GM12878 (cell line): ENCODE results near the gene ICA1L. TPM values are rescaled to one million over a fixed set of nuclear protein-coding genes. Genes with fewer than 3 reads are reported as not detected.

ENCODE experiments used
- ATAC-seq: fragments of 200-7000 bp; cut with Tn5 transposase; 3 replicates; pipeline ENCODE4 v1.9.1; 2020; ENCODE audit warnings: mild to moderate bottlenecking, moderate library complexity
- BruUV-seq: library from RNA; stranded (reverse); fragments of 400-500 nt; replicated peaks from 2 replicates; lab custom pipeline; 2021; lab: Mats Ljungman, UMichigan
- CTCF ChIA-PET: fragments of 300-600 bp; sonication (Branson Sonifier 250); formaldehyde crosslinking; extraction: SDS; loops from one replicate; lab custom pipeline; 2021; ENCODE audit warnings: inconsistent platforms; lab: Yijun Ruan, JAX
- POLR2A ChIA-PET: fragments of 350-600 bp; formaldehyde crosslinking; extraction: SDS; loops from one replicate; lab custom pipeline; 2021; ENCODE audit warnings: inconsistent platforms; lab: Charles Lee
- RAD21 ChIA-PET: fragments of 300-600 bp; sonication (Branson Sonifier 250); formaldehyde crosslinking; loops from one replicate; lab custom pipeline; 2023; ENCODE audit warnings: antibody characterized with exemption; ENCODE audit not compliant: unreplicated experiment; lab: Charles Lee
- SMC1A ChIA-PET: fragments of 300-600 bp; sonication (Branson Sonifier 250); formaldehyde crosslinking; loops from one replicate; lab custom pipeline; 2023; ENCODE audit not compliant: unreplicated experiment, uncharacterized antibody; lab: Charles Lee
- DNase-seq: peaks from one replicate; pipeline ENCODE4 v3.0.0-alpha.2; 2011; ENCODE audit warnings: low read depth, low spot score
- FAIRE-seq: peaks from 3 replicates; lab custom pipeline; 2011; peaks lifted over from hg19 to GRCh38; lab: Jason Lieb, UNC
- H2AFZ ChIP-seq: 2 replicates; pipeline ENCODE4 v1.6.0; 2011; ENCODE audit warnings: low read depth, low read length, control low read depth; ENCODE audit not compliant: control insufficient read depth
- H3K27ac ChIP-seq: 2 replicates; pipeline ENCODE4 v1.5.1; 2011; ENCODE audit warnings: control low read depth; ENCODE audit not compliant: control insufficient read depth, insufficient read depth
- H3K27me3 ChIP-seq, 2 experiments: replicated peaks in 1 of 2; 2 replicates each; pipeline versions ENCODE4 v1.6.0 to v1.6.1; 2011; ENCODE audit warnings: low read length in 1 of 2; ENCODE audit not compliant: control insufficient read depth in 2 of 2, insufficient read depth in 2 of 2
- H3K36me3 ChIP-seq, 2 experiments: 2 replicates each; pipeline ENCODE4 v1.5.1; 2011; ENCODE audit warnings: low read length in 1 of 2; ENCODE audit not compliant: control insufficient read depth in 2 of 2, insufficient read depth in 2 of 2
- H3K4me1 ChIP-seq: 2 replicates; pipeline ENCODE4 v1.6.1; 2011; ENCODE audit warnings: mild to moderate bottlenecking, low read length, moderate library complexity, mixed read lengths; ENCODE audit not compliant: control insufficient read depth, insufficient read depth
- H3K4me2 ChIP-seq: 2 replicates; pipeline ENCODE4 v1.6.0; 2011; ENCODE audit warnings: control low read depth; ENCODE audit not compliant: control insufficient read depth, insufficient read depth
- H3K4me3 ChIP-seq: fragments of 200-600 bp; sonication (generic); 2 replicates; pipeline ENCODE4 v1.5.1; 2016
- H3K79me2 ChIP-seq: 2 replicates; pipeline ENCODE4 v1.6.0; 2011; ENCODE audit warnings: low read length; ENCODE audit not compliant: control insufficient read depth, insufficient read depth
- H3K9ac ChIP-seq: 2 replicates; pipeline ENCODE4 v1.8.0; 2011; ENCODE audit warnings: low read length, control low read depth, mixed read lengths; ENCODE audit not compliant: control insufficient read depth, insufficient read depth
- H3K9me3 ChIP-seq: replicated peaks from 3 replicates; pipeline ENCODE4 v1.5.1; 2011; ENCODE audit warnings: mild to moderate bottlenecking, low read length; ENCODE audit not compliant: control insufficient read depth, insufficient read depth
- H4K20me1 ChIP-seq: 2 replicates; pipeline ENCODE4 v1.6.0; 2011; ENCODE audit not compliant: control insufficient read depth, insufficient read depth
- ATF3 ChIP-seq: IDR thresholded peaks from 2 replicates; pipeline ENCODE4 v1.6.1; 2011; ENCODE audit warnings: low read depth, mild to moderate bottlenecking, low read length, moderate library complexity, borderline replicate concordance; ENCODE audit errors: extremely low read depth
- ATF7 ChIP-seq: fragments of 450-650 bp; IDR thresholded peaks from 2 replicates; pipeline ENCODE4 v1.6.1; 2016; ENCODE audit warnings: low read depth, mild to moderate bottlenecking
- BCL11A ChIP-seq: IDR thresholded peaks from 2 replicates; pipeline ENCODE4 v1.6.1; 2011; ENCODE audit warnings: low read depth, low read length
- BHLHE40 ChIP-seq, 2 experiments: fragments of 450-650 bp in 1 of 2; IDR thresholded peaks; 2 replicates each; pipeline ENCODE4 v1.6.1; 2011 to 2017; ENCODE audit warnings: low read depth in 2 of 2, borderline replicate concordance in 1 of 2, improper control_type of control experiment in 1 of 2, low read length in 1 of 2, mild to moderate bottlenecking in 1 of 2
- CHD2 ChIP-seq: IDR thresholded peaks from 2 replicates; pipeline ENCODE4 v1.6.1; 2011; ENCODE audit warnings: low read depth, low read length, improper control_type of control experiment, borderline replicate concordance
- CREB1 ChIP-seq: IDR thresholded peaks from 2 replicates; pipeline ENCODE4 v1.6.1; 2012; ENCODE audit warnings: low read depth, mild to moderate bottlenecking, inconsistent platforms
- E2F4 ChIP-seq: IDR thresholded peaks from 2 replicates; pipeline ENCODE4 v1.6.1; 2012; ENCODE audit warnings: low read depth, low read length, improper control_type of control experiment
- HCFC1 ChIP-seq: fragments of 150-350 bp; IDR thresholded peaks from 2 replicates; pipeline ENCODE4 v1.6.1; 2014; ENCODE audit warnings: low read length
- JUND ChIP-seq: IDR thresholded peaks from 2 replicates; pipeline ENCODE4 v1.6.1; 2012; ENCODE audit warnings: low read depth, mild to moderate bottlenecking, low read length, improper control_type of control experiment, moderate library complexity
- KDM1A ChIP-seq: fragments of 200-600 bp; sonication (generic); IDR thresholded peaks from 2 replicates; pipeline ENCODE4 v1.6.1; 2016; ENCODE audit warnings: borderline replicate concordance
- MAX ChIP-seq: IDR thresholded peaks from 2 replicates; pipeline ENCODE4 v1.6.1; 2012; ENCODE audit warnings: low read depth, low read length, improper control_type of control experiment
- MEF2A ChIP-seq: IDR thresholded peaks from 2 replicates; pipeline ENCODE4 v1.6.1; 2011; ENCODE audit warnings: low read depth, mild to moderate bottlenecking, low read length, moderate library complexity; ENCODE audit not compliant: insufficient read depth
- NBN ChIP-seq: fragments of 450-650 bp; IDR thresholded peaks from 2 replicates; pipeline ENCODE4 v1.6.1; 2016
- PML ChIP-seq: IDR thresholded peaks from 2 replicates; pipeline ENCODE4 v1.6.1; 2012; ENCODE audit warnings: low read length, inconsistent platforms
- POU2F2 ChIP-seq: IDR thresholded peaks from 3 replicates; pipeline ENCODE4 v1.6.1; 2011; ENCODE audit warnings: low read depth, mild to moderate bottlenecking, low read length, borderline replicate concordance
- RAD51 ChIP-seq: fragments of 450-650 bp; IDR thresholded peaks from 2 replicates; pipeline ENCODE4 v1.6.1; 2016; ENCODE audit warnings: moderate library complexity, mild to moderate bottlenecking, inconsistent platforms
- RBBP5 ChIP-seq: fragments of 200-600 bp; sonication (generic); conservative IDR thresholded peaks from 2 replicates; pipeline ENCODE4 v1.6.1; 2016
- SMC3 ChIP-seq: IDR thresholded peaks from 2 replicates; pipeline ENCODE4 v1.6.1; 2011; ENCODE audit warnings: low read length, improper control_type of control experiment, borderline replicate concordance
- TBL1XR1 ChIP-seq: IDR thresholded peaks from 2 replicates; pipeline ENCODE4 v1.6.1; 2012; ENCODE audit warnings: low read depth, low read length, improper control_type of control experiment
- USF1 ChIP-seq: IDR thresholded peaks from 2 replicates; pipeline ENCODE4 v1.6.1; 2011; ENCODE audit warnings: borderline replicate concordance, low read depth, mild to moderate bottlenecking, moderate library complexity, mixed read lengths, low read length; ENCODE audit not compliant: insufficient read depth; ENCODE audit errors: extremely low read length
- YY1 ChIP-seq: IDR thresholded peaks from 2 replicates; pipeline ENCODE4 v1.6.1; 2011; ENCODE audit warnings: low read depth, mild to moderate bottlenecking, low read length
- ZNF217 ChIP-seq: fragments of 450-650 bp; IDR thresholded peaks from 2 replicates; pipeline ENCODE4 v1.6.1; 2017; ENCODE audit warnings: antibody characterized with exemption, mild to moderate bottlenecking
- WGBS: methylation state at CpG from one replicate; pipeline ENCODE4 v1.1.6; 2016; ENCODE audit warnings: low lambda C conversion rate; ENCODE audit not compliant: insufficient replicate concordance, insufficient coverage; ENCODE audit errors: missing lambda C conversion rate; 5-methylcytosine and 5-hydroxymethylcytosine counted together
- in situ Hi-C: fragments of 300-500 bp; cut with MboI; formaldehyde crosslinking; loops from 9 replicates; pipeline ENCODE4 v1.14.3; 2018; ENCODE audit warnings: mixed read lengths
- intact Hi-C: fragments of 100-400 bp; cut with micrococcal nuclease; formaldehyde crosslinking; loops from one replicate; pipeline ENCODE4 v1.14.2; 2022; ENCODE audit not compliant: unreplicated experiment
- polyA plus RNA-seq, 11 experiments: library from polyadenylated mRNA; depleted of rRNA in 4 of 11; unstranded in 6 of 11; stranded (reverse) in 5 of 11; fragments of >200 nt; fragmentation: Nextera tagmentation in 4 of 11; fragmentation: Illumina TruSeq in 1 of 11; extraction: Ambion mirVana in 4 of 11; extraction: Trizol in 1 of 11; gene quantifications; 1 replicate in 1 of 11; 2 replicates in 10 of 11; pipeline versions ENCODE4 v1.2.1 to v1.2.3, GENCODE V29; 2011 to 2016; ENCODE audit warnings: inconsistent platforms in 2 of 11, missing spikeins in 2 of 11, low read depth in 1 of 11
- total RNA-seq, 4 experiments: library from RNA; depleted of rRNA in 3 of 4; stranded (reverse); fragments of >200 nt in 3 of 4; fragmentation: Illumina TruSeq in 1 of 4; extraction: Trizol in 1 of 4; gene quantifications; 2 replicates each; pipeline versions ENCODE4 v1.2.1 to v1.2.3, GENCODE V29; 2013 to 2021

The ICA1L gene
- total and polyA plus RNA-seq, 10 of the 15 experiments (the other 5 are each of a cell fraction or from before 2014, with no cell fraction given): 0.85 to 7.4 (median 3.6) TPM

GRCh38 chr2:202870431-202871299 is 901 bp downstream of the ICA1L start:
- TSS peak; percentile 51 for BruUV-seq
- FAIRE-seq (peak; percentile 66), DNase-seq (no peak), ATAC-seq (peak; percentile 90)
- CTCF ChIA-PET: interaction anchor here (0.7 to 5.8 kb wide), 19 partner anchors 10 to 802 kb away, joined by 3 to 52 read pairs (median 4); partner anchors contain the start of gene WDR12
- in situ Hi-C loops (no loop called here), intact Hi-C loops (loop anchor here (1.0 to 2.0 kb wide), 4 partner anchors 39 to 296 kb away; no protein-coding TSS in a partner anchor)
- Histone ChIP-seq H3K9me3 (no peaks in the 10 kb centered on the region), H3K9ac (peak overlapping the region; percentile 75), H2AFZ (peak overlapping the region; percentile 66), H3K27me3 (no peaks in the 10 kb centered on the region), H4K20me1 (no peaks in the 10 kb centered on the region), H3K4me1 (no peaks in the 10 kb centered on the region), H3K36me3 (no peaks in the 10 kb centered on the region), H3K27ac (peak overlapping the region; percentile 67), H3K4me3 (peak overlapping the region; percentile 81), H3K4me2 (peak overlapping the region; percentile 83), H3K79me2 (no peaks in the 10 kb centered on the region)
- RAD21 ChIA-PET: interaction anchor here (0.6 to 3.1 kb wide), 16 partner anchors 21 to 368 kb away, joined by 3 to 41 read pairs (median 3); partner anchors contain the start of genes CYP20A1 and FAM117B
- 2% methylated on average over 37 of the region's 37 CpGs for WGBS
- POLR2A ChIA-PET: interaction anchor here (2.5 kb wide), 1 partner anchor 40 kb away, joined by 10 read pairs; no protein-coding TSS in a partner anchor
- SMC1A ChIA-PET: interaction anchor here (0.7 to 3.4 kb wide), 19 partner anchors 22 to 583 kb away, joined by 3 to 31 read pairs (median 4); partner anchors contain the start of genes CYP20A1 and WDR12
- TF ChIP-seq YY1: peak; percentile 63; the same call in 1 of the 2 replicates
- TF ChIP-seq MAX: no peak
- TF ChIP-seq MEF2A: no peak
- TF ChIP-seq CHD2: no peak
- 0 out of 2 replicates have a peak, but pooled peaks have one; percentile 39 for TF ChIP-seq CREB1
- TF ChIP-seq PML: peak; percentile 8; the same call in 1 of the 2 replicates
- TF ChIP-seq NBN: 0 out of 2 replicates have a peak, but pooled peaks have one; percentile 60
- peak; percentile 53 for TF ChIP-seq USF1
- no peak for TF ChIP-seq JUND
- TF ChIP-seq KDM1A: no peak
- TF ChIP-seq RBBP5: no peak
- peak in 1 of 2 experiments; percentile 52; a peak in 1 of 4 replicates for TF ChIP-seq BHLHE40 (IDR thresholded peaks at IDR 0.05; ENCODE audit: borderline replicate concordance in 1 of 2, low read depth in 2 of 2, low read length in 1 of 2)
- peak; percentile 56 for TF ChIP-seq SMC3
- TF ChIP-seq POU2F2: no peak
- peak; percentile 63 for TF ChIP-seq ATF7
- TF ChIP-seq RAD51: peak; percentile 58
- no peak for TF ChIP-seq ZNF217
- TF ChIP-seq ATF3: 0 out of 2 replicates have a peak, but pooled peaks have one; percentile 20
- TF ChIP-seq E2F4: no peak
- TF ChIP-seq HCFC1: no peak
- TF ChIP-seq BCL11A: no peak
- no peak for TF ChIP-seq TBL1XR1
